IMR-90 (cell line): ENCODE measurements around the gene IL3RA. TPM values are rescaled to one million over a fixed set of nuclear protein-coding genes. Genes with fewer than 3 reads are reported as not detected.
A peak's percentile ranks its signal among the peaks of the same experiment; 100 is the strongest.

ENCODE experiments used
- ATAC-seq: fragments of 200-7000 bp; cut with Tn5 transposase; 2 replicates; pipeline ENCODE4 v1.9.1; 2020; ENCODE audit warnings: low read depth, mild to moderate bottlenecking, moderate library complexity
- BruUV-seq: library from RNA; stranded (reverse); fragments of 400-500 nt; replicated peaks from 2 replicates; lab custom pipeline; 2021; lab: Mats Ljungman, UMichigan
- CTCF ChIA-PET: fragments of 300-600 bp; formaldehyde crosslinking; extraction: SDS; loops from one replicate; lab custom pipeline; 2021; ENCODE audit warnings: antibody characterized with exemption; lab: Yijun Ruan, JAX
- POLR2A ChIA-PET: fragments of 300-600 bp; sonication (Branson Sonifier 250); formaldehyde crosslinking; loops from one replicate; lab custom pipeline; 2022; ENCODE audit warnings: antibody characterized with exemption; ENCODE audit not compliant: unreplicated experiment; lab: Charles Lee
- DNase-seq: peaks from one replicate; pipeline ENCODE4 v3.0.0; 2013
- H2AFZ ChIP-seq: replicated peaks from 2 replicates; pipeline ENCODE3; 2013; ENCODE audit warnings: low read length, mild to moderate bottlenecking; ENCODE audit not compliant: poor library complexity
- H2AK5ac ChIP-seq: 2 replicates; pipeline ENCODE4 v1.6.1; 2013; ENCODE audit warnings: low read depth, low read length, inconsistent platforms
- H2AK9ac ChIP-seq: replicated peaks from 2 replicates; pipeline ENCODE3; 2013; ENCODE audit warnings: mild to moderate bottlenecking, low read depth, low read length, moderate library complexity; ENCODE audit not compliant: poor library complexity
- H2BK120ac ChIP-seq: 2 replicates; pipeline ENCODE4 v1.6.1; 2013; ENCODE audit warnings: low read depth, low read length, inconsistent platforms
- H2BK15ac ChIP-seq: 3 replicates; pipeline ENCODE4 v1.6.1; 2013; ENCODE audit warnings: low read depth, low read length, inconsistent platforms
- H2BK20ac ChIP-seq: 2 replicates; pipeline ENCODE4 v1.6.1; 2013; ENCODE audit warnings: low read depth, mild to moderate bottlenecking, inconsistent platforms, low read length, moderate library complexity
- H2BK5ac ChIP-seq: 2 replicates; pipeline ENCODE4 v1.6.1; 2013; ENCODE audit warnings: mild to moderate bottlenecking, low read depth, low read length, inconsistent platforms; ENCODE audit not compliant: poor library complexity, severe bottlenecking
- H3K14ac ChIP-seq: replicated peaks from 2 replicates; pipeline ENCODE4 v1.6.1; 2013; ENCODE audit warnings: low read depth, low read length, inconsistent platforms
- H3K18ac ChIP-seq: 2 replicates; pipeline ENCODE4 v1.6.1; 2013; ENCODE audit warnings: low read depth, low read length, control low read depth
- H3K23ac ChIP-seq: 2 replicates; pipeline ENCODE4 v1.6.1; 2013; ENCODE audit warnings: low read depth, low read length, inconsistent platforms
- H3K27ac ChIP-seq: 2 replicates; pipeline ENCODE4 v1.5.1; 2013; ENCODE audit warnings: mild to moderate bottlenecking, control low read depth, low read length; ENCODE audit not compliant: insufficient read depth
- H3K27me3 ChIP-seq: 2 replicates; pipeline ENCODE4 v1.6.1; 2013; ENCODE audit warnings: low read length; ENCODE audit not compliant: control insufficient read depth, insufficient read depth
- H3K36me3 ChIP-seq: 2 replicates; pipeline ENCODE4 v1.6.1; 2013; ENCODE audit warnings: low read length, mixed read lengths; ENCODE audit not compliant: control insufficient read depth, insufficient read depth
- H3K4ac ChIP-seq: 2 replicates; pipeline ENCODE4 v1.6.1; 2013; ENCODE audit warnings: low read depth, low read length, inconsistent platforms
- H3K4me1 ChIP-seq: 2 replicates; pipeline ENCODE4 v1.6.1; 2013; ENCODE audit warnings: low read length, mixed read lengths; ENCODE audit not compliant: control insufficient read depth, insufficient read depth
- H3K4me2 ChIP-seq: 2 replicates; pipeline ENCODE4 v1.6.1; 2013; ENCODE audit warnings: low read depth, mild to moderate bottlenecking, control low read depth, low read length, moderate library complexity
- H3K4me3 ChIP-seq: 2 replicates; pipeline ENCODE4 v1.5.1; 2013; ENCODE audit warnings: low read depth, mild to moderate bottlenecking, control low read depth, low read length, moderate library complexity; ENCODE audit not compliant: insufficient read depth
- H3K56ac ChIP-seq: 2 replicates; pipeline ENCODE4 v1.6.1; 2013; ENCODE audit warnings: low read length, inconsistent platforms; ENCODE audit not compliant: insufficient read depth; ENCODE audit errors: extremely low read depth
- H3K79me1 ChIP-seq, 2 experiments: 2 replicates each; pipeline ENCODE4 v1.6.1; 2013; ENCODE audit warnings: low read length in 2 of 2, inconsistent platforms in 1 of 2, low read depth in 1 of 2
- H3K9ac ChIP-seq: 2 replicates; pipeline ENCODE4 v1.6.1; 2013; ENCODE audit warnings: low read depth, low read length, control low read depth
- H3K9me1 ChIP-seq: 2 replicates; pipeline ENCODE4 v1.6.1; 2013; ENCODE audit warnings: low read length, inconsistent platforms; ENCODE audit not compliant: insufficient read depth
- H3K9me3 ChIP-seq: 2 replicates; pipeline ENCODE4 v1.6.1; 2013; ENCODE audit warnings: low read length; ENCODE audit not compliant: control insufficient read depth, insufficient read depth
- H4K20me1 ChIP-seq: 2 replicates; pipeline ENCODE4 v1.6.1; 2013; ENCODE audit warnings: low read length, inconsistent platforms; ENCODE audit not compliant: insufficient read depth
- H4K5ac ChIP-seq: 2 replicates; pipeline ENCODE4 v1.6.1; 2013; ENCODE audit warnings: mild to moderate bottlenecking, low read depth, low read length, control low read depth
- H4K8ac ChIP-seq, 2 experiments: 2 replicates each; pipeline ENCODE4 v1.6.1; 2013; ENCODE audit warnings: low read depth in 2 of 2, low read length in 2 of 2, control low read depth in 1 of 2, inconsistent platforms in 1 of 2
- H4K91ac ChIP-seq: 2 replicates; pipeline ENCODE4 v1.6.1; 2013; ENCODE audit warnings: low read depth, low read length, inconsistent platforms; ENCODE audit not compliant: insufficient read depth
- BHLHE40 ChIP-seq: fragments of 150-350 bp; IDR thresholded peaks from 2 replicates; pipeline ENCODE4 v1.6.1; 2016; ENCODE audit warnings: mild to moderate bottlenecking, low read depth, low read length
- CEBPB ChIP-seq: IDR thresholded peaks from 2 replicates; pipeline ENCODE4 v1.6.1; 2012; ENCODE audit warnings: low read depth, low read length, improper control_type of control experiment
- CHD1 ChIP-seq: IDR thresholded peaks from 2 replicates; pipeline ENCODE4 v1.6.1; 2012; ENCODE audit warnings: low read depth, low read length, improper control_type of control experiment
- FOS ChIP-seq: fragments of 150-350 bp; IDR thresholded peaks from 2 replicates; pipeline ENCODE4 v1.6.1; 2016; ENCODE audit warnings: low read depth, low read length
- MAFK ChIP-seq: IDR thresholded peaks from 2 replicates; pipeline ENCODE4 v1.6.1; 2012; ENCODE audit warnings: low read depth, low read length, improper control_type of control experiment
- MAZ ChIP-seq: IDR thresholded peaks from 2 replicates; pipeline ENCODE4 v1.6.1; 2012; ENCODE audit warnings: low read depth, mild to moderate bottlenecking, low read length, improper control_type of control experiment, moderate library complexity, borderline replicate concordance
- MXI1 ChIP-seq: IDR thresholded peaks from 2 replicates; pipeline ENCODE4 v1.6.1; 2012; ENCODE audit warnings: low read depth, mild to moderate bottlenecking, low read length, moderate library complexity, borderline replicate concordance
- POLR2A ChIP-seq: IDR thresholded peaks from 2 replicates; pipeline ENCODE4 v1.6.1; 2012; ENCODE audit warnings: mild to moderate bottlenecking, low read depth, low read length
- RAD21 ChIP-seq: IDR thresholded peaks from 2 replicates; pipeline ENCODE4 v1.6.1; 2012; ENCODE audit warnings: low read length, improper control_type of control experiment
- RCOR1 ChIP-seq: IDR thresholded peaks from 2 replicates; pipeline ENCODE4 v1.6.1; 2012; ENCODE audit warnings: mild to moderate bottlenecking, low read length, improper control_type of control experiment; ENCODE audit not compliant: insufficient replicate concordance
- SMC3 ChIP-seq: fragments of 150-350 bp; IDR thresholded peaks from 2 replicates; pipeline ENCODE4 v1.6.1; 2016; ENCODE audit warnings: low read depth, mild to moderate bottlenecking, antibody characterized with exemption, low read length, moderate library complexity
- USF2 ChIP-seq: fragments of 150-350 bp; IDR thresholded peaks from 2 replicates; pipeline ENCODE4 v1.6.1; 2017; ENCODE audit warnings: mild to moderate bottlenecking, antibody characterized with exemption, low read length, low read depth
- WGBS, 2 experiments: methylation state at CpG; one replicate each; pipeline versions ENCODE4 v1.1.5 to v1.1.7; 2013; ENCODE audit warnings: missing lambda C conversion rate in 2 of 2; ENCODE audit not compliant: insufficient read length in 1 of 2; ENCODE audit errors: extremely low coverage in 2 of 2; 5-methylcytosine and 5-hydroxymethylcytosine counted together
- dilution Hi-C: fragments of 300-500 bp; cut with HindIII; formaldehyde crosslinking; loops from one replicate; pipeline ENCODE4 v1.14.3; 2018; ENCODE audit warnings: low sequenced_read_pairs; ENCODE audit not compliant: unreplicated experiment
- in situ Hi-C: fragments of 300-500 bp; cut with MboI; formaldehyde crosslinking; loops from 3 replicates; pipeline ENCODE4 v1.14.3; 2019; ENCODE audit warnings: low sequenced_read_pairs, inconsistent platforms, mixed read lengths
- intact Hi-C: fragments of 100-400 bp; cut with micrococcal nuclease; formaldehyde crosslinking; loops from 2 replicates; pipeline ENCODE4 v1.10.0; 2022
- polyA plus RNA-seq, 3 experiments: library from polyadenylated mRNA; depleted of rRNA; stranded (reverse); fragments of >200 nt; gene quantifications; 2 replicates each; pipeline ENCODE4 v1.2.3, GENCODE V29; 2012; ENCODE audit warnings: low replicate concordance in 1 of 3
- total RNA-seq: library from RNA; depleted of rRNA; stranded (reverse); fragments of >200 nt; gene quantifications from 2 replicates; pipeline ENCODE4 v1.2.3, GENCODE V29; 2012
- TF ChIP-seq, protein P1 (sequence below): conservative IDR thresholded peaks from 2 replicates; pipeline ENCODE4 v1.5.1; 2012; ENCODE audit warnings: mild to moderate bottlenecking, low read depth, low read length, improper control_type of control experiment
- TF ChIP-seq, protein P2 (sequence below): fragments of 150-350 bp; IDR thresholded peaks from 2 replicates; pipeline ENCODE4 v1.6.1; 2016; ENCODE audit warnings: low read depth, mild to moderate bottlenecking, low read length, moderate library complexity, borderline replicate concordance

IL3RA gene
- total and polyA plus RNA-seq, 2 of the 4 experiments (the other 2 are of a cell fraction), result not detected

DNA sequence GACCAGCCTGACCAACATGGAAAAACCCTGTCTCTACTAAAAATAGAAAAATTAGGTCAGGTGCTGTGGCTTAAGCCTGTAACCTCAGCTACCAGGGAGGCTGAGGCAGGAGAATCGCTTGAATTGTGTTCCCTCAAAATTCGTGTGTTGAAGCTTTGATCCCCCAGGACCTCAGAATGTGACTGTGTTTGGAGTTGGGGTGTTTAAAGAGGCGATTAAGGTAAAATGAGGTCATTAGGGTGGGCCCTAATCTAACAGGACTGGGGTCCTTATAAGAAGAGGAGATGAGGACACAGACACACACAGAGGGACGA, 31.8 kb downstream of the IL3RA start:
- intact Hi-C loops, result no loop called here
- no peaks in the 10 kb centered on the region for H4K20me1 ChIP-seq
- H4K8ac ChIP-seq, result no peak overlapping the region
- H2BK5ac ChIP-seq, result no peak overlapping the region
- no peak overlapping the region for H2AFZ ChIP-seq
- BruUV-seq, result TSS peak; percentile 38
- no peak overlapping the region for H2AK9ac ChIP-seq
- no peak overlapping the region for H3K14ac ChIP-seq
- no peak overlapping the region for H2AK5ac ChIP-seq
- CTCF ChIA-PET, result no interaction called here
- ATAC-seq (no peak), DNase-seq (no peak)
- H3K27me3 ChIP-seq, result no peaks in the 10 kb centered on the region
- no peak overlapping the region for H4K5ac ChIP-seq
- no peak overlapping the region for H3K9ac ChIP-seq
- no peaks in the 10 kb centered on the region for H3K9me3 ChIP-seq
- 70% methylated on average over 2 of the region's 4 CpGs; no CpG with 5 or more reads in 1 of the 2 experiments for WGBS, 2 experiments
- H4K91ac ChIP-seq, result no peak overlapping the region
- no peaks in the 10 kb centered on the region for H3K9me1 ChIP-seq
- POLR2A ChIA-PET, result no interaction called here
- no peak for TF ChIP-seq MAZ
- no peak for TF ChIP-seq FOS
- TF ChIP-seq BHLHE40, result no peak
- no peak for TF ChIP-seq SMC3
- TF ChIP-seq RAD21, result no peak
- TF ChIP-seq RCOR1, result no peak
- TF ChIP-seq CEBPB, result no peak
- TF ChIP-seq CHD1, result no peak
- TF ChIP-seq POLR2A, result no peak
- TF ChIP-seq MXI1, result no peak
- no peak for TF ChIP-seq MAFK
- TF ChIP-seq, protein P1, sequence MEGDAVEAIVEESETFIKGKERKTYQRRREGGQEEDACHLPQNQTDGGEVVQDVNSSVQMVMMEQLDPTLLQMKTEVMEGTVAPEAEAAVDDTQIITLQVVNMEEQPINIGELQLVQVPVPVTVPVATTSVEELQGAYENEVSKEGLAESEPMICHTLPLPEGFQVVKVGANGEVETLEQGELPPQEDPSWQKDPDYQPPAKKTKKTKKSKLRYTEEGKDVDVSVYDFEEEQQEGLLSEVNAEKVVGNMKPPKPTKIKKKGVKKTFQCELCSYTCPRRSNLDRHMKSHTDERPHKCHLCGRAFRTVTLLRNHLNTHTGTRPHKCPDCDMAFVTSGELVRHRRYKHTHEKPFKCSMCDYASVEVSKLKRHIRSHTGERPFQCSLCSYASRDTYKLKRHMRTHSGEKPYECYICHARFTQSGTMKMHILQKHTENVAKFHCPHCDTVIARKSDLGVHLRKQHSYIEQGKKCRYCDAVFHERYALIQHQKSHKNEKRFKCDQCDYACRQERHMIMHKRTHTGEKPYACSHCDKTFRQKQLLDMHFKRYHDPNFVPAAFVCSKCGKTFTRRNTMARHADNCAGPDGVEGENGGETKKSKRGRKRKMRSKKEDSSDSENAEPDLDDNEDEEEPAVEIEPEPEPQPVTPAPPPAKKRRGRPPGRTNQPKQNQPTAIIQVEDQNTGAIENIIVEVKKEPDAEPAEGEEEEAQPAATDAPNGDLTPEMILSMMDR, result no peak
- no peak for TF ChIP-seq USF2
- TF ChIP-seq, protein P2, sequence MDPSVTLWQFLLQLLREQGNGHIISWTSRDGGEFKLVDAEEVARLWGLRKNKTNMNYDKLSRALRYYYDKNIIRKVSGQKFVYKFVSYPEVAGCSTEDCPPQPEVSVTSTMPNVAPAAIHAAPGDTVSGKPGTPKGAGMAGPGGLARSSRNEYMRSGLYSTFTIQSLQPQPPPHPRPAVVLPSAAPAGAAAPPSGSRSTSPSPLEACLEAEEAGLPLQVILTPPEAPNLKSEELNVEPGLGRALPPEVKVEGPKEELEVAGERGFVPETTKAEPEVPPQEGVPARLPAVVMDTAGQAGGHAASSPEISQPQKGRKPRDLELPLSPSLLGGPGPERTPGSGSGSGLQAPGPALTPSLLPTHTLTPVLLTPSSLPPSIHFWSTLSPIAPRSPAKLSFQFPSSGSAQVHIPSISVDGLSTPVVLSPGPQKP, result no peak
- H3K4me3 ChIP-seq, result no peak overlapping the region
- no peak overlapping the region for H3K4ac ChIP-seq
- H3K79me1 ChIP-seq, result no peaks in the 10 kb centered on the region
- dilution Hi-C loops, result no loop called here
- H3K18ac ChIP-seq, result no peak overlapping the region
- no peak overlapping the region for H2BK20ac ChIP-seq
- H2BK120ac ChIP-seq, result no peak overlapping the region
- H3K27ac ChIP-seq, result no peak overlapping the region
- H3K4me2 ChIP-seq, result no peak overlapping the region
- no peak overlapping the region for H3K56ac ChIP-seq
- no peaks in the 10 kb centered on the region for H3K36me3 ChIP-seq
- in situ Hi-C loops, result no loop called here
- no peak overlapping the region for H2BK15ac ChIP-seq
- H3K23ac ChIP-seq, result no peak overlapping the region
- no peaks in the 10 kb centered on the region for H3K4me1 ChIP-seq
